GM19468 (cell line): ENCODE measurements around the gene WDR91.

Experiments
- ATAC-seq: cut with Tn5 transposase; IDR thresholded peaks from one replicate; pipeline ENCODE4 v1.9.1; 2021; ENCODE audit warnings: mild to moderate bottlenecking, moderate library complexity, moderate number of reproducible peaks; ENCODE audit not compliant: unreplicated experiment; ENCODE audit errors: extremely low read depth

Gene WDR91

DNA sequence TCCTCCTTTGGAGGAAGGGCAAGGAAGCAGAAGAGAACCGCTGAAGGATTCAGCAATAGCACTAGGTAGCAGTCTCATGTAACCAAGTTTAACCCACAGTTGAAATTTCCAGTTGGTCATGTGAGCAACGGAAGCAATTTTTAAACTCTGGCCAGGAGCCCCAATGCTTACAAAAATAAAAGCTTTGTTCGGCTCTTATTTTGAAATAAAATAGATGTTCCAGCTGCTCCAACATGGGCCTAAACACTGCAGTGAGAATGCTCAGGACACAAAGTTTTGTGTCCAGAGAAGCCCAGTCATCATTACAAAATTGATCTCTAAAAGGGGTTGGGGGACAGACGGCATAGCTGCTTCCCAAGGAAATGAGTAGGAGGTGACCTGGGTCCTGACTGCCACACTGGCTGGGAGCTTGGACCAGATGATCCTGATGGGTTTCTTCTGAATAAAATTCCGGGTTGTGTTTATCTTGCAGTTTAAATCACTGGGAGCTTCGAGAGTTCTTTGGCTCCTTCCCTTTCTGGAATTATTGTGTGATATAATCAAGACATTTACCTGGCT is 63.9 kb downstream of the WDR91 start:
- no peak for ATAC-seq

DNA sequence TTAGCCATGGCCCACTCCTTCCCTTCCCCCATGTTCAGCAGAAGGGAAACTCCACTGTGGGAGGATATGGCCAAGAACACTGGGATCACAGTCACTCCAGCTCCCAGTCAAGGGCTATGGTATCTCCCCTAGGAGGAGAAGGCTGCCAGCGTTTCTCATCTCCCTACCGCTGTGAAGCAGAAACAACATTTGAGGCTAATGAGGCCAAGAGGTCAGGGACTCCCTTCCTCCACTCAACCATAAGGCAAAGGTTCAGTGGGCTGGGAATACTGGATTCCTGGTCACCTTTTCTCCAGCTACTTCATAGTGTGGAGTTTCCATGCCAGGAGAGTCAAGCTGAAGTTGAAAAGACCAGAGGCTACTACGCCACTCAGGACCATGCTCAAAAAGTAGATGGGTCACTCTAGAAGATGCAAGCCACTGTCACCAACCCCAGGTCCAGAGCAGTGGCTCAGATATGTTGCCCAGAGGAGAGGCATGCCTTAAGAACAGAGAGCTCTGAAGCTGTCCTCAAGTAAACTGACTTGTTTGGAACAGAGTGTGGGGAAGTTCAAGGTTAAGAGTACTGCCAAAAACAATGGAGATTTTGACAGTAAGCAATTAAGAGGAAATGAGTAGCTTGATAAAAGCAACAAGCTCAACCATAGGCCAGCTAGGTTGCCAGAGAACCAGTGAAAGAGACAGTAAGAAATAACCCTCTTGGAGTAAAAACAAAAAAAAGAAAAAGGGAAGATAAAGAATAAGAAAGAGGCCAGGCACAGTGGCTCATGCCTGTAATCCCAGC is 67.2 kb downstream of the WDR91 start:
- no peak for ATAC-seq
